ENCODE results near the gene GUK1. TPM values are rescaled to one million over a fixed set of nuclear protein-coding genes. Genes with fewer than 3 reads are reported as not detected.

The GUK1 gene
- total RNA-seq, 1 experiment from 2014 or later = 996 TPM

- Histone ChIP-seq H4K20me1 (ENCODE audit: low read length) (peaks cover 44% of the 10 kb centered on the region), H3K9me2 (replicated peaks; ENCODE audit: low read length) (no peaks in the 10 kb centered on the region), H2AFZ (ENCODE audit: low read length) (no peak overlapping the region), H3K4me1 (ENCODE audit: insufficient read depth, low read length) (peaks cover 13% of the 10 kb centered on the region), H3K36me3 (ENCODE audit: low read depth, low read length) (peaks cover 13% of the 10 kb centered on the region), H3K9me3 (ENCODE audit: low read length) (no peaks in the 10 kb centered on the region), H3K4me3 (ENCODE audit: low read length) (no peak overlapping the region), H3K79me2 (ENCODE audit: low read length) (peaks cover 55% of the 10 kb centered on the region), H3K9ac (ENCODE audit: low read length) (no peak overlapping the region), H3K4me2 (ENCODE audit: low read length) (no peak overlapping the region), H3K27me3 (ENCODE audit: low read length) (no peaks in the 10 kb centered on the region), H3K27ac (ENCODE audit: low read length) (no peak overlapping the region), H3F3A (ENCODE audit: low read length, unreplicated experiment) (no peaks in the 10 kb centered on the region)
- BruUV-seq (replicated peaks) = no TSS peak
- TF ChIP-seq, protein P1, sequence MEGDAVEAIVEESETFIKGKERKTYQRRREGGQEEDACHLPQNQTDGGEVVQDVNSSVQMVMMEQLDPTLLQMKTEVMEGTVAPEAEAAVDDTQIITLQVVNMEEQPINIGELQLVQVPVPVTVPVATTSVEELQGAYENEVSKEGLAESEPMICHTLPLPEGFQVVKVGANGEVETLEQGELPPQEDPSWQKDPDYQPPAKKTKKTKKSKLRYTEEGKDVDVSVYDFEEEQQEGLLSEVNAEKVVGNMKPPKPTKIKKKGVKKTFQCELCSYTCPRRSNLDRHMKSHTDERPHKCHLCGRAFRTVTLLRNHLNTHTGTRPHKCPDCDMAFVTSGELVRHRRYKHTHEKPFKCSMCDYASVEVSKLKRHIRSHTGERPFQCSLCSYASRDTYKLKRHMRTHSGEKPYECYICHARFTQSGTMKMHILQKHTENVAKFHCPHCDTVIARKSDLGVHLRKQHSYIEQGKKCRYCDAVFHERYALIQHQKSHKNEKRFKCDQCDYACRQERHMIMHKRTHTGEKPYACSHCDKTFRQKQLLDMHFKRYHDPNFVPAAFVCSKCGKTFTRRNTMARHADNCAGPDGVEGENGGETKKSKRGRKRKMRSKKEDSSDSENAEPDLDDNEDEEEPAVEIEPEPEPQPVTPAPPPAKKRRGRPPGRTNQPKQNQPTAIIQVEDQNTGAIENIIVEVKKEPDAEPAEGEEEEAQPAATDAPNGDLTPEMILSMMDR (conservative IDR thresholded peaks at IDR 0.05; ENCODE audit: low read depth, low read length) = no peak
- TF ChIP-seq EZH2 (IDR thresholded peaks at IDR 0.05; ENCODE audit: low read length, unreplicated experiment) (no peak), EZH2phosphoT487 (IDR thresholded peaks at IDR 0.05; ENCODE audit: borderline replicate concordance, low read length) (no peak)
- ATAC-seq (no peak), DNase-seq (no peak)
- POLR2A ChIA-PET (ENCODE audit: unreplicated experiment) = no interaction called here
- intact Hi-C loops (cut with micrococcal nuclease) = no loop called here
- CTCF ChIA-PET = no interaction called here
These were observed 7.1 kb downstream of the GUK1 start for GRCh38 chr1:228147151-228147693.

- ATAC-seq (no peak), DNase-seq (no peak)
- H3K9ac ChIP-seq (ENCODE audit: low read length) = no peak overlapping the region
- no peaks in the 10 kb centered on the region for H3K27me3 ChIP-seq (ENCODE audit: low read length)
- no peaks in the 10 kb centered on the region for H3K9me3 ChIP-seq (ENCODE audit: low read length)
- CTCF ChIA-PET = no interaction called here
- H3K4me2 ChIP-seq (ENCODE audit: low read length) = no peak overlapping the region
- no peak overlapping the region for H2AFZ ChIP-seq (ENCODE audit: low read length)
- POLR2A ChIA-PET (ENCODE audit: unreplicated experiment) = no interaction called here
- TF ChIP-seq EZH2phosphoT487 (IDR thresholded peaks at IDR 0.05; ENCODE audit: borderline replicate concordance, low read length) (no peak), EZH2 (IDR thresholded peaks at IDR 0.05; ENCODE audit: low read length, unreplicated experiment) (no peak)
- TF ChIP-seq, protein P1 (conservative IDR thresholded peaks at IDR 0.05; ENCODE audit: low read depth, low read length) = no peak
- H3K27ac ChIP-seq (ENCODE audit: low read length) = no peak overlapping the region
- intact Hi-C loops (cut with micrococcal nuclease) = no loop called here
- H3K4me3 ChIP-seq (ENCODE audit: low read length) = no peak overlapping the region
- H3K4me1 ChIP-seq (ENCODE audit: insufficient read depth, low read length) = peaks cover 8% of the 10 kb centered on the region
- no TSS peak for BruUV-seq (replicated peaks)
- peaks cover 13% of the 10 kb centered on the region for H3K36me3 ChIP-seq (ENCODE audit: low read depth, low read length)
- H3F3A ChIP-seq (ENCODE audit: low read length, unreplicated experiment) = no peaks in the 10 kb centered on the region
- no peaks in the 10 kb centered on the region for H3K9me2 ChIP-seq (replicated peaks; ENCODE audit: low read length)
- H4K20me1 ChIP-seq (ENCODE audit: low read length) = peaks cover 38% of the 10 kb centered on the region
- peaks cover 50% of the 10 kb centered on the region for H3K79me2 ChIP-seq (ENCODE audit: low read length)
These were observed 7.7 kb downstream of the GUK1 start for GRCh38 chr1:228147768-228148167.

- H3K9ac ChIP-seq (ENCODE audit: low read length) = no peak overlapping the region
- TF ChIP-seq EZH2phosphoT487 (IDR thresholded peaks at IDR 0.05; ENCODE audit: borderline replicate concordance, low read length) (no peak), EZH2 (IDR thresholded peaks at IDR 0.05; ENCODE audit: low read length, unreplicated experiment) (no peak)
- TF ChIP-seq, protein P1 (conservative IDR thresholded peaks at IDR 0.05; ENCODE audit: low read depth, low read length) = no peak
- H3F3A ChIP-seq (ENCODE audit: low read length, unreplicated experiment) = no peaks in the 10 kb centered on the region
- DNase-seq = no peak
- H3K9me2 ChIP-seq (replicated peaks; ENCODE audit: low read length) = no peaks in the 10 kb centered on the region
- intact Hi-C loops (cut with micrococcal nuclease) = no loop called here
- H3K4me1 ChIP-seq (ENCODE audit: insufficient read depth, low read length) = 0 out of 2 replicates have a peak, but pooled peaks cover 4% of the 10 kb centered on the region
- no peaks in the 10 kb centered on the region for H3K9me3 ChIP-seq (ENCODE audit: low read length)
- no peak for ATAC-seq
- no peak overlapping the region for H3K4me3 ChIP-seq (ENCODE audit: low read length)
- H3K79me2 ChIP-seq (ENCODE audit: low read length) = peaks cover 44% of the 10 kb centered on the region
- ChIA-PET CTCF (no interaction called here), POLR2A (ENCODE audit: unreplicated experiment) (no interaction called here)
- no peak overlapping the region for H3K27ac ChIP-seq (ENCODE audit: low read length)
- no TSS peak for BruUV-seq (replicated peaks)
- H3K27me3 ChIP-seq (ENCODE audit: low read length) = no peaks in the 10 kb centered on the region
- peaks cover 32% of the 10 kb centered on the region for H4K20me1 ChIP-seq (ENCODE audit: low read length)
- H2AFZ ChIP-seq (ENCODE audit: low read length) = no peak overlapping the region
- H3K36me3 ChIP-seq (ENCODE audit: low read depth, low read length) = peaks cover 13% of the 10 kb centered on the region
- H3K4me2 ChIP-seq (ENCODE audit: low read length) = no peak overlapping the region
These were observed 8.2 kb downstream of the GUK1 start for GRCh38 chr1:228148196-228148861.

Data from PC-3 (cell line).